Ascending aorta (tissue), 2 donors: ENCODE data around the gene VPS29. TPM values are rescaled to one million over a fixed set of nuclear protein-coding genes. Genes with fewer than 3 reads are reported as not detected.

Experiments used
- DNase-seq, 2 donors: peaks; one replicate each; pipeline ENCODE4 v3.0.0-alpha.2; 2019; ENCODE audit warnings: low spot score in 2 of 2
- H3K27ac ChIP-seq, 2 donors: fragments of 200-600 bp; sonication (generic); one replicate each; pipeline ENCODE4 v1.5.1; 2016 to 2017; ENCODE audit warnings: mild to moderate bottlenecking in 1 of 2
- H3K27me3 ChIP-seq: fragments of 200-600 bp; sonication (generic); one replicate; pipeline ENCODE4 v1.5.1; 2017
- H3K36me3 ChIP-seq, 2 donors: fragments of 200-600 bp; sonication (generic); one replicate each; pipeline ENCODE4 v1.5.1; 2016
- H3K4me1 ChIP-seq, 2 donors: fragments of 200-600 bp; sonication (generic); one replicate each; pipeline ENCODE4 v1.5.1; 2016 to 2017; ENCODE audit warnings: mild to moderate bottlenecking in 1 of 2
- H3K4me3 ChIP-seq, 2 donors: fragments of 200-600 bp; sonication (generic); one replicate each; pipeline ENCODE4 v1.5.1; 2016 to 2017; ENCODE audit warnings: mild to moderate bottlenecking in 1 of 2
- H3K9me3 ChIP-seq, 2 donors: fragments of 200-600 bp; sonication (generic); one replicate each; pipeline ENCODE4 v1.5.1; 2016
- CTCF ChIP-seq, 3 experiments: fragments of 200-600 bp in 2 of 3; fragments of 450-650 bp in 1 of 3; sonication (generic) in 2 of 3; IDR thresholded peaks; one replicate each; pipeline ENCODE4 v1.5.1; 2016 to 2019; ENCODE audit warnings: antibody characterized with exemption in 3 of 3, mild to moderate bottlenecking in 1 of 3, moderate library complexity in 1 of 3
- intact Hi-C: fragments of 100-400 bp; cut with DNase I; formaldehyde crosslinking; loops from one replicate; pipeline ENCODE4 v1.15.1; 2023
- total RNA-seq: library from RNA; depleted of rRNA; stranded (reverse); fragments of >200 nt; gene quantifications from one replicate; pipeline ENCODE4 v1.1.0, GENCODE V29; 2016

The VPS29 gene
- total RNA-seq, 1 donor from 2014 or later, result 35.9 TPM

- intact Hi-C loops, result no loop called here
- H3K4me1 ChIP-seq, result peaks cover 6 to 23% of the 10 kb centered on the region in 2 donors
- H3K4me3 ChIP-seq, result no peak overlapping the region
- no peak for DNase-seq
- peak overlapping the region in 1 of 2 donors; percentile 76 for H3K27ac ChIP-seq
- no peak for TF ChIP-seq CTCF (IDR thresholded peaks at IDR 0.05)
- peaks cover 0 to 5% of the 10 kb centered on the region in 2 donors for H3K36me3 ChIP-seq
- no peaks in the 10 kb centered on the region for H3K27me3 ChIP-seq
- H3K9me3 ChIP-seq, result no peaks in the 10 kb centered on the region
These were observed 37.1 kb upstream of the VPS29 start for GRCh38 chr12:110538869-110539622.

DNA sequence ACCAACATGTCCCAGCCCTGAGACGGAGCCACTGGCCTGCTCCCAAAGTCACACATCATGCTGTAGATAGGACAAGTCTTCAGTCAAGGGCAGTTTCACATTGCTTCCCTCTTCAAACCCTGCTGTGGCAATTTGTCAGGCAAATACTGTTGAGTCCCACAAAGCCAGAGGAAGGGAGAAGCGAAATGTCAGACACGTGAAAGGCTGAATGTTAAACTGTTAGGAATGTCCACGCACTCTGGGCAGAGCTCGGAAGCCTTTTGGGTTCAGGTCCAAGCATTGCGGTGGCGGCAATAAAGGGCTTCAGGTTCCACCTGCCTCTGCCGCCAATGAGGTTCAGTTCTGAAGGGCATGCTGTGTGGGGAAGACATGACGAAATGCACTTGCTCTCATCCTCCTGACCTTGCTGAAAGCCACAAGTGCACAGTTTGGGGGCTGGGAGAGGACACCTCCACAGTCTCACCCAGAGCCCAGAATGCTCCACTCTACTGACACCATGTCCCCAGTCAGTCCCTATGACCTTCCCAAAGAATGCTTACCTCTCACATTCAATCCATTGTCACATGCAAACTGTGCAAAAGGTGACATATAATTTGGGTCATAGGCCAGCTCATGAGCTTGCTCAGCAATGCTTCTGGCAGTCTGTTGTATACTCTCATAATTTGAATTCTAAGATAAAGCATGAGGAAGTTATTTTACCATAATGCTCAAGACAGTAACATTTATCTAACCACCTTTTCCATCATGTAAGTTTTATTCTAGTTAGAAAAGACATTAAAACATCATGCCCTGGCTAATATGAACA is 35.9 kb upstream of the VPS29 start:
- TF ChIP-seq CTCF (IDR thresholded peaks at IDR 0.05), result no peak
- Histone ChIP-seq H3K36me3 (peaks cover 0 to 5% of the 10 kb centered on the region in 2 donors), H3K27ac (peak overlapping the region; percentile 75 to 76), H3K4me1 (peaks cover 0 to 13% of the 10 kb centered on the region in 2 donors), H3K27me3 (no peaks in the 10 kb centered on the region), H3K4me3 (peak overlapping the region; percentile 2 to 44), H3K9me3 (no peaks in the 10 kb centered on the region)
- DNase-seq, result peak in 1 of 2 donors; percentile 81
- intact Hi-C loops, result loop anchor here (2.0 kb wide), 1 partner anchor 45 kb away; the partner anchor contains the start of gene PPTC7

DNA sequence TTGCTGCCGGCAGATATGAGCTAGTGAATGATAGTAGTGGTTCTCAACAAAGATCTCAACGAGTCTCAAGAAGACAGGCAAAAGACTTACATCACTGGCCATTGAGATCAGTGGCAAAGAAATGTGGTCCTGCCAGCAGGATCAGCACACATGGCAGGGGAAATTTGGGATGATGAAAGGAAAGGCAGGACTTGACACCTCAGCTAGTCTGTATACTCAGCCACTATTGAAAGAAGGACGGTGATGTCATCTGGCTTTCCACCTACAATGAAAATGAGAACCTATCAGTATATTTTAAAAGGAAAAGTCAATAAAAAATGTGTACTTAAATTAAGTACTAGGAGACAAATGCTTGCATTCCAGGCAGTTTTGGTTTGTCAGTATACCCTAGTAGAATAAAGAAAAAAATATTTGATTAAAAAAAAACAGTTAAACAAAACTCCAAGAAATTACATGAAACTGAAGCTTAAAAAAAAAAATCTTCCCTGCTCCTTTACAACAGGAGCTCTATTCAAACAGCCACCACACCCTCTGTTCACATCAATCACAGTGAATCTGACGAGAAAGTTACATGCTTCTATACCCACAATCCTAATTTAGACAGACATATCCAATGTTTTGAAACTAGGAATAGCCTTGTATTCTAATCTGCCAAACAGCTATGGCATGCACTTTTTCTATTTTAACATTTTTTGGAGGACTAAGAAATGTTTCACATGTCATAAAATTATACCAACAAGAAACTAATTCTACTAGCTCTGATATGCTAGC is 35.1 kb upstream of the VPS29 start:
- Histone ChIP-seq H3K27ac (peak overlapping the region; percentile 75 to 76), H3K9me3 (no peaks in the 10 kb centered on the region)

GRCh38 chr12:110534811-110535210 is 32.9 kb upstream of the VPS29 start:
- no peak for DNase-seq
- Histone ChIP-seq H3K4me3 (no peak overlapping the region), H3K4me1 (peaks cover 3 to 12% of the 10 kb centered on the region in 2 donors), H3K27ac (no peak overlapping the region), H3K9me3 (no peaks in the 10 kb centered on the region), H3K27me3 (no peaks in the 10 kb centered on the region), H3K36me3 (peaks cover 0 to 5% of the 10 kb centered on the region in 2 donors)
- TF ChIP-seq CTCF (IDR thresholded peaks at IDR 0.05), result no peak
- intact Hi-C loops, result no loop called here

More for the DNA sequence above, 35.1 kb upstream of the VPS29 start:
- Histone ChIP-seq H3K27me3 (no peaks in the 10 kb centered on the region), H3K4me1 (peaks cover 0 to 12% of the 10 kb centered on the region in 2 donors), H3K36me3 (peaks cover 0 to 5% of the 10 kb centered on the region in 2 donors), H3K4me3 (peak overlapping the region; percentile 2 to 44)
- TF ChIP-seq CTCF (IDR thresholded peaks at IDR 0.05), result no peak
- intact Hi-C loops, result loop anchor here (2.0 kb wide), 1 partner anchor 46 kb away; the partner anchor contains the start of gene PPTC7
- DNase-seq, result no peak

GRCh38 chr12:110533607-110534006 is 31.7 kb upstream of the VPS29 start:
- peaks cover 0 to 5% of the 10 kb centered on the region in 2 donors for H3K36me3 ChIP-seq
- no peaks in the 10 kb centered on the region for H3K9me3 ChIP-seq
- no peak for DNase-seq
- H3K4me3 ChIP-seq, result no peak overlapping the region
- intact Hi-C loops, result no loop called here
- peaks cover 3 to 12% of the 10 kb centered on the region in 2 donors for H3K4me1 ChIP-seq
- no peak for TF ChIP-seq CTCF (IDR thresholded peaks at IDR 0.05)
- no peaks in the 10 kb centered on the region for H3K27me3 ChIP-seq
- no peak overlapping the region for H3K27ac ChIP-seq
